H1 (cell line): ENCODE results near the gene ASTN2. TPM values are rescaled to one million over a fixed set of nuclear protein-coding genes. Genes with fewer than 3 reads are reported as not detected.

ENCODE experiments used
- CTCF ChIA-PET: fragments of 300-600 bp; sonication (Branson Sonifier 250); formaldehyde crosslinking; loops from one replicate; lab custom pipeline; 2021; ENCODE audit not compliant: partially characterized antibody; lab: Charles Lee
- POLR2A ChIA-PET: fragments of 300-600 bp; sonication (Branson Sonifier 250); formaldehyde crosslinking; loops from one replicate; lab custom pipeline; 2021; ENCODE audit warnings: inconsistent platforms; ENCODE audit not compliant: partially characterized antibody; lab: Charles Lee
- DNase-seq, 2 experiments: peaks; one replicate each; pipeline versions ENCODE4 v3.0.0 to v3.0.0-alpha.2; 2010 to 2022; ENCODE audit warnings: low spot score in 2 of 2, low read depth in 1 of 2, mixed read lengths in 1 of 2
- FAIRE-seq: peaks from 2 replicates; lab custom pipeline; 2011; peaks lifted over from hg19 to GRCh38; lab: Jason Lieb, UNC
- H2AFZ ChIP-seq: 2 replicates; pipeline ENCODE4 v1.8.1; 2012; ENCODE audit warnings: low read length, inconsistent platforms
- H2AK5ac ChIP-seq: 2 replicates; pipeline ENCODE4 v1.6.1; 2013; ENCODE audit warnings: low read depth, low read length
- H2BK120ac ChIP-seq: replicated peaks from 2 replicates; pipeline ENCODE3; 2013; ENCODE audit warnings: low read depth, low read length, inconsistent platforms
- H2BK12ac ChIP-seq: 2 replicates; pipeline ENCODE4 v1.6.1; 2013; ENCODE audit warnings: low read depth, low read length
- H2BK15ac ChIP-seq: 2 replicates; pipeline ENCODE4 v1.6.1; 2013; ENCODE audit warnings: low read length
- H2BK20ac ChIP-seq: 2 replicates; pipeline ENCODE4 v1.6.1; 2013; ENCODE audit warnings: low read length
- H2BK5ac ChIP-seq: 2 replicates; pipeline ENCODE4 v1.6.1; 2013; ENCODE audit warnings: low read depth, low read length
- H3K14ac ChIP-seq: 2 replicates; pipeline ENCODE4 v1.6.1; 2013; ENCODE audit warnings: inconsistent platforms; ENCODE audit not compliant: insufficient read length
- H3K18ac ChIP-seq: 2 replicates; pipeline ENCODE4 v1.6.1; 2013; ENCODE audit warnings: low read length; ENCODE audit errors: extremely low read depth
- H3K23ac ChIP-seq: 2 replicates; pipeline ENCODE4 v1.6.1; 2013; ENCODE audit warnings: inconsistent platforms; ENCODE audit not compliant: insufficient read length
- H3K23me2 ChIP-seq: 2 replicates; pipeline ENCODE4 v1.6.1; 2013; ENCODE audit warnings: low read depth, low read length
- H3K27ac ChIP-seq: 2 replicates; pipeline ENCODE4 v1.6.1; 2011; ENCODE audit warnings: low read depth, low read length, inconsistent platforms
- H3K27me3 ChIP-seq, 4 experiments: replicated peaks in 1 of 4; 1 replicate in 1 of 4; 2 replicates in 3 of 4; pipeline versions ENCODE4 v1.6.1 to v1.8.1; 2011 to 2013; ENCODE audit warnings: low read length in 3 of 4, mild to moderate bottlenecking in 3 of 4, inconsistent platforms in 2 of 4, mixed read lengths in 2 of 4, moderate library complexity in 1 of 4; ENCODE audit not compliant: control insufficient read depth in 3 of 4, insufficient read depth in 3 of 4; ENCODE audit errors: extremely low read depth in 1 of 4
- H3K36me3 ChIP-seq, 4 experiments: 2 replicates each; pipeline versions ENCODE4 v1.6.1 to v1.8.1; 2011 to 2013; ENCODE audit warnings: mild to moderate bottlenecking in 4 of 4, low read length in 3 of 4, moderate library complexity in 2 of 4, control low read depth in 1 of 4, inconsistent platforms in 1 of 4; ENCODE audit not compliant: insufficient read depth in 4 of 4, control insufficient read depth in 2 of 4
- H3K4ac ChIP-seq: replicated peaks from 2 replicates; pipeline ENCODE3; 2013; ENCODE audit warnings: low read length, low read depth, mixed read lengths, inconsistent platforms; ENCODE audit not compliant: insufficient read length
- H3K4me1 ChIP-seq, 4 experiments: replicated peaks in 1 of 4; 1 replicate in 1 of 4; 2 replicates in 3 of 4; pipeline versions ENCODE4 v1.6.1 to v1.8.1; 2011 to 2013; ENCODE audit warnings: low read length in 3 of 4, inconsistent platforms in 2 of 4, mixed read lengths in 1 of 4; ENCODE audit not compliant: insufficient read depth in 4 of 4, control insufficient read depth in 3 of 4
- H3K4me2 ChIP-seq, 2 experiments: 2 replicates each; pipeline versions ENCODE4 v1.6.1 to v1.8.1; 2011 to 2013; ENCODE audit warnings: low read depth in 2 of 2, low read length in 2 of 2, control low read depth in 1 of 2, inconsistent platforms in 1 of 2, mild to moderate bottlenecking in 1 of 2; ENCODE audit not compliant: insufficient read depth in 1 of 2
- H3K4me3 ChIP-seq, 4 experiments: fragments of 200-600, 300-600 bp in 1 of 4; sonication (generic), shearing (Covaris generic), sonication (Bioruptor Twin) in 1 of 4; 2 replicates each; pipeline versions ENCODE4 v1.5.1 to v1.8.1; 2011 to 2016; ENCODE audit warnings: low read length in 4 of 4, low read depth in 3 of 4, control low read depth in 2 of 4, inconsistent platforms in 2 of 4, mild to moderate bottlenecking in 2 of 4, mixed read lengths in 1 of 4, moderate library complexity in 1 of 4; ENCODE audit not compliant: insufficient read depth in 2 of 4; ENCODE audit errors: extremely low read depth in 1 of 4
- H3K56ac ChIP-seq: replicated peaks from 2 replicates; pipeline ENCODE3; 2013; ENCODE audit warnings: low read depth, mild to moderate bottlenecking, mixed read lengths, low read length, inconsistent platforms; ENCODE audit not compliant: insufficient read length
- H3K79me1 ChIP-seq: 2 replicates; pipeline ENCODE4 v1.6.1; 2013; ENCODE audit warnings: low read depth, low read length, control low read depth
- H3K79me2 ChIP-seq, 2 experiments: 2 replicates each; pipeline versions ENCODE4 v1.6.1 to v1.8.1; 2012 to 2013; ENCODE audit warnings: low read length in 2 of 2, mild to moderate bottlenecking in 2 of 2, inconsistent platforms in 1 of 2; ENCODE audit not compliant: insufficient read depth in 2 of 2, control insufficient read depth in 1 of 2
- H3K9ac ChIP-seq, 4 experiments: replicated peaks in 1 of 4; 1 replicate in 1 of 4; 2 replicates in 3 of 4; pipeline versions ENCODE4 v1.6.1 to v1.8.1; 2011 to 2013; ENCODE audit warnings: low read depth in 3 of 4, low read length in 3 of 4, control low read depth in 2 of 4, mild to moderate bottlenecking in 2 of 4, moderate library complexity in 2 of 4, inconsistent platforms in 1 of 4; ENCODE audit errors: extremely low read depth in 1 of 4
- H3K9me3 ChIP-seq, 2 experiments: 2 replicates each; pipeline versions ENCODE4 v1.6.1 to v1.8.1; 2012 to 2013; ENCODE audit warnings: mild to moderate bottlenecking in 2 of 2, moderate library complexity in 2 of 2, control low read depth in 1 of 2, inconsistent platforms in 1 of 2, low read depth in 1 of 2, low read length in 1 of 2, mixed read lengths in 1 of 2; ENCODE audit not compliant: insufficient read depth in 2 of 2
- H4K20me1 ChIP-seq, 2 experiments: replicated peaks in 1 of 2; 2 replicates each; pipeline versions ENCODE3 to v1.8.1; 2011 to 2013; ENCODE audit warnings: inconsistent platforms in 2 of 2, low read length in 2 of 2, mild to moderate bottlenecking in 1 of 2; ENCODE audit not compliant: insufficient read depth in 2 of 2, control insufficient read depth in 1 of 2
- H4K5ac ChIP-seq: 2 replicates; pipeline ENCODE4 v1.6.1; 2013; ENCODE audit warnings: low read length, low read depth, mixed read lengths, inconsistent platforms; ENCODE audit not compliant: insufficient read length
- H4K8ac ChIP-seq: 2 replicates; pipeline ENCODE4 v1.8.0; 2013; ENCODE audit warnings: mild to moderate bottlenecking, moderate library complexity, low read length, inconsistent platforms; ENCODE audit not compliant: insufficient read depth; ENCODE audit errors: extremely low read depth
- H4K91ac ChIP-seq: replicated peaks from 2 replicates; pipeline ENCODE3; 2013; ENCODE audit warnings: low read length, mixed read lengths, inconsistent platforms; ENCODE audit not compliant: insufficient read length
- BRCA1 ChIP-seq: IDR thresholded peaks from 2 replicates; pipeline ENCODE4 v1.6.1; 2012; ENCODE audit warnings: low read depth, low read length, improper control_type of control experiment
- CBX5 ChIP-seq: fragments of 300-800, 300-1000 bp; sonication (generic); IDR thresholded peaks from 2 replicates; pipeline ENCODE4 v1.7.1; 2016; ENCODE audit warnings: antibody characterized with exemption, low read length, low read depth
- CBX8 ChIP-seq: fragments of 300-800, 300-1000 bp; sonication (generic); IDR thresholded peaks from 2 replicates; pipeline ENCODE4 v1.7.1; 2016; ENCODE audit warnings: low read depth, low read length, borderline replicate concordance
- GTF2F1 ChIP-seq: IDR thresholded peaks from 2 replicates; pipeline ENCODE4 v1.6.1; 2012; ENCODE audit warnings: low read depth, low read length, improper control_type of control experiment, borderline replicate concordance
- HDAC6 ChIP-seq: IDR thresholded peaks from one replicate; pipeline ENCODE4 v1.7.1; 2012; ENCODE audit warnings: low read depth, mild to moderate bottlenecking, inconsistent platforms, low read length, moderate library complexity
- KDM5A ChIP-seq: fragments of 200-600 bp; IDR thresholded peaks from 2 replicates; pipeline ENCODE4 v1.7.1; 2012; ENCODE audit warnings: mild to moderate bottlenecking, low read length, inconsistent platforms, mixed read lengths
- POLR2AphosphoS5 ChIP-seq: IDR thresholded peaks from 2 replicates; pipeline ENCODE4 v1.6.1; 2011; ENCODE audit warnings: low read depth, low read length
- SIRT6 ChIP-seq: IDR thresholded peaks from one replicate; pipeline ENCODE4 v1.7.1; 2012; ENCODE audit warnings: low read length, inconsistent platforms
- TAF1 ChIP-seq: IDR thresholded peaks from 2 replicates; pipeline ENCODE4 v1.6.1; 2011; ENCODE audit warnings: mild to moderate bottlenecking, low read depth, low read length
- TEAD4 ChIP-seq: IDR thresholded peaks from 2 replicates; pipeline ENCODE4 v1.6.1; 2012; ENCODE audit warnings: low read depth, low read length, inconsistent platforms, mixed read lengths
- ZNF274 ChIP-seq: IDR thresholded peaks from 2 replicates; pipeline ENCODE4 v1.7.0; 2012; ENCODE audit warnings: low read length, borderline replicate concordance; ENCODE audit errors: extremely low read depth
- polyA plus RNA-seq, 7 experiments: library from polyadenylated mRNA; depleted of rRNA in 3 of 7; stranded (reverse) in 5 of 7; unstranded in 2 of 7; fragments of >200 nt in 5 of 7; fragments of 200-250 nt in 2 of 7; gene quantifications; 1 replicate in 5 of 7; 2 replicates in 1 of 7; 4 replicates in 1 of 7; pipeline versions ENCODE4 v1.2.1 to v1.2.3, GENCODE V29; 2011 to 2013; ENCODE audit warnings: missing spikeins in 2 of 7, mixed read lengths in 2 of 7
- total RNA-seq: library from RNA; stranded (reverse); fragmentation: NEBNext Ultra II Directional; extraction: Animal tissue kit (Norgen Biotek cat#: 25700); gene quantifications from 2 replicates; pipeline ENCODE4 v1.2.1, GENCODE V29; 2021
- TF ChIP-seq, protein P1 (sequence below): IDR thresholded peaks from 2 replicates; pipeline ENCODE4 v1.6.1; 2011; ENCODE audit warnings: low read depth, mild to moderate bottlenecking, low read length; ENCODE audit not compliant: insufficient read depth

ASTN2 gene
- total and polyA plus RNA-seq, 2 of the 8 experiments (the other 6 are each of a cell fraction or from before 2014, with no cell fraction given), result 8.2 to 13.7 TPM

DNA sequence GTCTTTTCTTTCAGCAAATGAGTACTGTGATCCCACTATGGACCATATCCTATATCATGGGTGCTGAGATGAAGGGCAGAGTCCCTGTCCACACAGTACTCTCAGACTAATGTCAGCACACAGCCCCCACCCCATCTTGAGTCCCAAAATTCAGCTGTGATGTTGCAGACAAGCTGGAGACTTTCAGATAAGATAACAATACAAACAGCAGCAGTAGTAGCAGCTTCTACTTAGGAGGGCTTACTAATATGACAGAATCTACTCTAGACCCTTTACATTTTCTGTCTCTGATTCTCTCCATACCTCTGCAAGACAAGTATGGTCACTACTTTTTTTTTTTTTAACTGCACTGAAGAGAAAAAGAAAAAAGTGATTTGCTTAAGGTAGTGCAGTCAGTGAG is 856.8 kb downstream of the ASTN2 start:
- no peak overlapping the region for H2AK5ac ChIP-seq
- DNase-seq, result no peak
- no peak overlapping the region for H4K8ac ChIP-seq
- no peak overlapping the region for H3K4ac ChIP-seq
- no peak overlapping the region for H3K9ac ChIP-seq
- no peaks in the 10 kb centered on the region for H3K27me3 ChIP-seq
- H3K36me3 ChIP-seq, result no peaks in the 10 kb centered on the region
- no peak overlapping the region for H3K18ac ChIP-seq
- H2BK12ac ChIP-seq, result no peak overlapping the region
- H3K23ac ChIP-seq, result no peak overlapping the region
- no peaks in the 10 kb centered on the region for H3K4me1 ChIP-seq
- TF ChIP-seq, protein P1, sequence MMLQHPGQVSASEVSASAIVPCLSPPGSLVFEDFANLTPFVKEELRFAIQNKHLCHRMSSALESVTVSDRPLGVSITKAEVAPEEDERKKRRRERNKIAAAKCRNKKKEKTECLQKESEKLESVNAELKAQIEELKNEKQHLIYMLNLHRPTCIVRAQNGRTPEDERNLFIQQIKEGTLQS, result no peak
- TF ChIP-seq POLR2AphosphoS5 (no peak), TAF1 (no peak), SIRT6 (no peak), KDM5A (no peak), TEAD4 (no peak), CBX8 (no peak), BRCA1 (no peak), GTF2F1 (no peak), ZNF274 (no peak), HDAC6 (no peak), CBX5 (no peak)
- no peak for FAIRE-seq
- H4K91ac ChIP-seq, result no peak overlapping the region
- H3K79me2 ChIP-seq, result no peaks in the 10 kb centered on the region
- no peak overlapping the region for H3K14ac ChIP-seq
- no peak overlapping the region for H2BK20ac ChIP-seq
- H3K4me2 ChIP-seq, result no peak overlapping the region
- no peak overlapping the region for H2BK5ac ChIP-seq
- no peak overlapping the region for H3K4me3 ChIP-seq
- CTCF ChIA-PET, result interaction anchor here (0.7 to 0.9 kb wide), 4 partner anchors 15 to 284 kb away, joined by 3 to 4 read pairs (median 4); no protein-coding TSS in a partner anchor
- no peaks in the 10 kb centered on the region for H3K23me2 ChIP-seq
- no peak overlapping the region for H2AFZ ChIP-seq
- POLR2A ChIA-PET, result no interaction called here
- no peaks in the 10 kb centered on the region; the same call in 1 of the 2 replicates for H3K79me1 ChIP-seq
- H3K27ac ChIP-seq, result no peak overlapping the region
- no peak overlapping the region for H2BK120ac ChIP-seq
- no peak overlapping the region for H2BK15ac ChIP-seq
- H4K5ac ChIP-seq, result no peak overlapping the region
- H4K20me1 ChIP-seq, result peaks cover 0 to 1% of the 10 kb centered on the region in 2 experiments
- no peak overlapping the region for H3K56ac ChIP-seq
- no peaks in the 10 kb centered on the region for H3K9me3 ChIP-seq
